GM12878 (cell line): ENCODE measurements around the gene ISL2. TPM values are rescaled to one million over a fixed set of nuclear protein-coding genes. Genes with fewer than 3 reads are reported as not detected.

Source experiments
- ATAC-seq: fragments of 200-7000 bp; cut with Tn5 transposase; 3 replicates; pipeline ENCODE4 v1.9.1; 2020; ENCODE audit warnings: mild to moderate bottlenecking, moderate library complexity
- BruUV-seq: library from RNA; stranded (reverse); fragments of 400-500 nt; replicated peaks from 2 replicates; lab custom pipeline; 2021; lab: Mats Ljungman, UMichigan
- CTCF ChIA-PET: fragments of 300-600 bp; sonication (Branson Sonifier 250); formaldehyde crosslinking; extraction: SDS; loops from one replicate; lab custom pipeline; 2021; ENCODE audit warnings: inconsistent platforms; lab: Yijun Ruan, JAX
- POLR2A ChIA-PET: fragments of 350-600 bp; formaldehyde crosslinking; extraction: SDS; loops from one replicate; lab custom pipeline; 2021; ENCODE audit warnings: inconsistent platforms; lab: Charles Lee
- RAD21 ChIA-PET: fragments of 300-600 bp; sonication (Branson Sonifier 250); formaldehyde crosslinking; loops from one replicate; lab custom pipeline; 2023; ENCODE audit warnings: antibody characterized with exemption; ENCODE audit not compliant: unreplicated experiment; lab: Charles Lee
- SMC1A ChIA-PET: fragments of 300-600 bp; sonication (Branson Sonifier 250); formaldehyde crosslinking; loops from one replicate; lab custom pipeline; 2023; ENCODE audit not compliant: unreplicated experiment, uncharacterized antibody; lab: Charles Lee
- DNase-seq: peaks from one replicate; pipeline ENCODE4 v3.0.0-alpha.2; 2011; ENCODE audit warnings: low read depth, low spot score
- FAIRE-seq: peaks from 3 replicates; lab custom pipeline; 2011; peaks lifted over from hg19 to GRCh38; lab: Jason Lieb, UNC
- H2AFZ ChIP-seq: 2 replicates; pipeline ENCODE4 v1.6.0; 2011; ENCODE audit warnings: low read depth, low read length, control low read depth; ENCODE audit not compliant: control insufficient read depth
- H3K27ac ChIP-seq: 2 replicates; pipeline ENCODE4 v1.5.1; 2011; ENCODE audit warnings: control low read depth; ENCODE audit not compliant: control insufficient read depth, insufficient read depth
- H3K27me3 ChIP-seq, 2 experiments: replicated peaks in 1 of 2; 2 replicates each; pipeline versions ENCODE4 v1.6.0 to v1.6.1; 2011; ENCODE audit warnings: low read length in 1 of 2; ENCODE audit not compliant: control insufficient read depth in 2 of 2, insufficient read depth in 2 of 2
- H3K36me3 ChIP-seq, 2 experiments: 2 replicates each; pipeline ENCODE4 v1.5.1; 2011; ENCODE audit warnings: low read length in 1 of 2; ENCODE audit not compliant: control insufficient read depth in 2 of 2, insufficient read depth in 2 of 2
- H3K4me1 ChIP-seq: 2 replicates; pipeline ENCODE4 v1.6.1; 2011; ENCODE audit warnings: mild to moderate bottlenecking, low read length, moderate library complexity, mixed read lengths; ENCODE audit not compliant: control insufficient read depth, insufficient read depth
- H3K4me2 ChIP-seq: 2 replicates; pipeline ENCODE4 v1.6.0; 2011; ENCODE audit warnings: control low read depth; ENCODE audit not compliant: control insufficient read depth, insufficient read depth
- H3K4me3 ChIP-seq: fragments of 200-600 bp; sonication (generic); 2 replicates; pipeline ENCODE4 v1.5.1; 2016
- H3K79me2 ChIP-seq: 2 replicates; pipeline ENCODE4 v1.6.0; 2011; ENCODE audit warnings: low read length; ENCODE audit not compliant: control insufficient read depth, insufficient read depth
- H3K9ac ChIP-seq: 2 replicates; pipeline ENCODE4 v1.8.0; 2011; ENCODE audit warnings: low read length, control low read depth, mixed read lengths; ENCODE audit not compliant: control insufficient read depth, insufficient read depth
- H3K9me3 ChIP-seq: replicated peaks from 3 replicates; pipeline ENCODE4 v1.5.1; 2011; ENCODE audit warnings: mild to moderate bottlenecking, low read length; ENCODE audit not compliant: control insufficient read depth, insufficient read depth
- H4K20me1 ChIP-seq: 2 replicates; pipeline ENCODE4 v1.6.0; 2011; ENCODE audit not compliant: control insufficient read depth, insufficient read depth
- EZH2 ChIP-seq: IDR thresholded peaks from 2 replicates; pipeline ENCODE4 v1.6.1; 2012; ENCODE audit warnings: low read depth, mild to moderate bottlenecking, control low read depth, inconsistent platforms, low read length, borderline replicate concordance; ENCODE audit not compliant: control insufficient read depth
- MYB ChIP-seq: fragments of 150-350 bp; IDR thresholded peaks from 2 replicates; pipeline ENCODE4 v1.6.1; 2014; ENCODE audit warnings: mild to moderate bottlenecking, low read depth, low read length, borderline replicate concordance
- RAD21 ChIP-seq: IDR thresholded peaks from 2 replicates; pipeline ENCODE4 v1.6.1; 2011; ENCODE audit warnings: mild to moderate bottlenecking, low read depth, low read length, moderate library complexity; ENCODE audit not compliant: insufficient read depth
- YY1 ChIP-seq: IDR thresholded peaks from 2 replicates; pipeline ENCODE4 v1.6.1; 2011; ENCODE audit warnings: low read depth, mild to moderate bottlenecking, low read length
- WGBS: methylation state at CpG from one replicate; pipeline ENCODE4 v1.1.6; 2016; ENCODE audit warnings: low lambda C conversion rate; ENCODE audit not compliant: insufficient replicate concordance, insufficient coverage; ENCODE audit errors: missing lambda C conversion rate; 5-methylcytosine and 5-hydroxymethylcytosine counted together
- in situ Hi-C: fragments of 300-500 bp; cut with MboI; formaldehyde crosslinking; loops from 9 replicates; pipeline ENCODE4 v1.14.3; 2018; ENCODE audit warnings: mixed read lengths
- intact Hi-C: fragments of 100-400 bp; cut with micrococcal nuclease; formaldehyde crosslinking; loops from one replicate; pipeline ENCODE4 v1.14.2; 2022; ENCODE audit not compliant: unreplicated experiment
- polyA plus RNA-seq, 11 experiments: library from polyadenylated mRNA; depleted of rRNA in 4 of 11; unstranded in 6 of 11; stranded (reverse) in 5 of 11; fragments of >200 nt; fragmentation: Nextera tagmentation in 4 of 11; fragmentation: Illumina TruSeq in 1 of 11; extraction: Ambion mirVana in 4 of 11; extraction: Trizol in 1 of 11; gene quantifications; 1 replicate in 1 of 11; 2 replicates in 10 of 11; pipeline versions ENCODE4 v1.2.1 to v1.2.3, GENCODE V29; 2011 to 2016; ENCODE audit warnings: inconsistent platforms in 2 of 11, missing spikeins in 2 of 11, low read depth in 1 of 11
- total RNA-seq, 4 experiments: library from RNA; depleted of rRNA in 3 of 4; stranded (reverse); fragments of >200 nt in 3 of 4; fragmentation: Illumina TruSeq in 1 of 4; extraction: Trizol in 1 of 4; gene quantifications; 2 replicates each; pipeline versions ENCODE4 v1.2.1 to v1.2.3, GENCODE V29; 2013 to 2021
- TF ChIP-seq, protein P1 (sequence below), 3 experiments: IDR thresholded peaks in 2 of 3; conservative IDR thresholded peaks in 1 of 3; 2 replicates each; pipeline ENCODE4 v1.5.1; 2011; ENCODE audit warnings: low read depth in 3 of 3, low read length in 3 of 3, mild to moderate bottlenecking in 3 of 3, control low read depth in 2 of 3, moderate library complexity in 2 of 3, inconsistent platforms in 1 of 3, mixed read lengths in 1 of 3; ENCODE audit not compliant: control insufficient read depth in 2 of 3, insufficient read depth in 1 of 3; ENCODE audit errors: extremely low read depth in 1 of 3

Gene ISL2
- total and polyA plus RNA-seq, 10 of the 15 experiments (the other 5 are each of a cell fraction or from before 2014, with no cell fraction given): 0.05 to 0.26 (median 0.08) TPM; not detected in 7

DNA sequence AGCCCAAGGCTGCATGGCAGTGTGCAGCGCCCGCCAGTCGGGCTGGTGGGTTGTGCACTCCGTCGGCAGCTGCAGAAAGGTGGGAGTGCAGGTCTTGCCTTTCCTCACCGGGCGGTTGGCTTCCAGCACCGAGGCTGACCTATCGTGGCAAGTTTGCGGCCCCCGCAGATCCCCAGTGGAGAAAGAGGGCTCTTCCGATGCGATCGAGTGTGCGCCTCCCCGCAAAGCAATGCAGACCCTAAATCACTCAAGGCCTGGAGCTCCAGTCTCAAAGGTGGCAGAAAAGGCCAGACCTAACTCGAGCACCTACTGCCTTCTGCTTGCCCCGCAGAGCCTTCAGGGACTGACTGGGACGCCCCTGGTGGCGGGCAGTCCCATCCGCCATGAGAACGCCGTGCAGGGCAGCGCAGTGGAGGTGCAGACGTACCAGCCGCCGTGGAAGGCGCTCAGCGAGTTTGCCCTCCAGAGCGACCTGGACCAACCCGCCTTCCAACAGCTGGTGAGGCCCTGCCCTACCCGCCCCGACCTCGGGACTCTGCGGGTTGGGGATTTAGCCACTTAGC, 4.3 kb downstream of the ISL2 start:
- Histone ChIP-seq H3K9me3 (no peaks in the 10 kb centered on the region; the same call in 1 of the 3 replicates), H3K79me2 (no peaks in the 10 kb centered on the region; the same call in 1 of the 2 replicates), H3K4me2 (peak overlapping the region; percentile 96), H3K4me1 (peaks cover 29% of the 10 kb centered on the region), H3K4me3 (peak overlapping the region; percentile 73), H3K9ac (peak overlapping the region; percentile 29; the same call in 1 of the 2 replicates), H3K27ac (no peak overlapping the region), H3K27me3 (peaks cover 28 to 30% of the 10 kb centered on the region in 2 experiments), H4K20me1 (no peaks in the 10 kb centered on the region), H3K36me3 (no peaks in the 10 kb centered on the region), H2AFZ (peak overlapping the region; percentile 73)
- ChIA-PET RAD21 (no interaction called here), SMC1A (no interaction called here), POLR2A (no interaction called here), CTCF (no interaction called here)
- no peak for TF ChIP-seq MYB
- TF ChIP-seq, protein P1, sequence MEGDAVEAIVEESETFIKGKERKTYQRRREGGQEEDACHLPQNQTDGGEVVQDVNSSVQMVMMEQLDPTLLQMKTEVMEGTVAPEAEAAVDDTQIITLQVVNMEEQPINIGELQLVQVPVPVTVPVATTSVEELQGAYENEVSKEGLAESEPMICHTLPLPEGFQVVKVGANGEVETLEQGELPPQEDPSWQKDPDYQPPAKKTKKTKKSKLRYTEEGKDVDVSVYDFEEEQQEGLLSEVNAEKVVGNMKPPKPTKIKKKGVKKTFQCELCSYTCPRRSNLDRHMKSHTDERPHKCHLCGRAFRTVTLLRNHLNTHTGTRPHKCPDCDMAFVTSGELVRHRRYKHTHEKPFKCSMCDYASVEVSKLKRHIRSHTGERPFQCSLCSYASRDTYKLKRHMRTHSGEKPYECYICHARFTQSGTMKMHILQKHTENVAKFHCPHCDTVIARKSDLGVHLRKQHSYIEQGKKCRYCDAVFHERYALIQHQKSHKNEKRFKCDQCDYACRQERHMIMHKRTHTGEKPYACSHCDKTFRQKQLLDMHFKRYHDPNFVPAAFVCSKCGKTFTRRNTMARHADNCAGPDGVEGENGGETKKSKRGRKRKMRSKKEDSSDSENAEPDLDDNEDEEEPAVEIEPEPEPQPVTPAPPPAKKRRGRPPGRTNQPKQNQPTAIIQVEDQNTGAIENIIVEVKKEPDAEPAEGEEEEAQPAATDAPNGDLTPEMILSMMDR (IDR thresholded peaks at IDR 0.05 in 2 of 3, conservative IDR thresholded peaks at IDR 0.05 in 1 of 3; ENCODE audit: control insufficient read depth in 2 of 3, extremely low read depth in 1 of 3, insufficient read depth in 1 of 3, low read depth in 3 of 3, low read length in 3 of 3): peak; percentile 11 to 39 (median 34); a peak in 2 of 6 replicates
- peak; percentile 85 for TF ChIP-seq YY1
- TF ChIP-seq EZH2: 0 out of 2 replicates have a peak, but pooled peaks have one; percentile 73
- peak; percentile 17; the same call in 1 of the 2 replicates for TF ChIP-seq RAD21
- intact Hi-C loops (no loop called here), in situ Hi-C loops (no loop called here)
- FAIRE-seq (no peak), ATAC-seq (peak; percentile 65), DNase-seq (no peak)
- no TSS peak for BruUV-seq
- WGBS: 11% methylated on average over 30 of the region's 35 CpGs
